GM15510 (cell line): ENCODE data around the gene LTBP3.

Source experiments
- POLR2A ChIP-seq: IDR thresholded peaks from 3 replicates; pipeline ENCODE4 v1.6.1; 2011; ENCODE audit warnings: borderline replicate concordance; ENCODE audit not compliant: insufficient read length; ENCODE audit errors: extremely low read depth

LTBP3 gene

GRCh38 chr11:65590240-65590738, 32.1 kb upstream of the LTBP3 start:
- TF ChIP-seq POLR2A: no peak

GRCh38 chr11:65589444-65590239, 31.5 kb upstream of the LTBP3 start:
- TF ChIP-seq POLR2A: no peak

DNA sequence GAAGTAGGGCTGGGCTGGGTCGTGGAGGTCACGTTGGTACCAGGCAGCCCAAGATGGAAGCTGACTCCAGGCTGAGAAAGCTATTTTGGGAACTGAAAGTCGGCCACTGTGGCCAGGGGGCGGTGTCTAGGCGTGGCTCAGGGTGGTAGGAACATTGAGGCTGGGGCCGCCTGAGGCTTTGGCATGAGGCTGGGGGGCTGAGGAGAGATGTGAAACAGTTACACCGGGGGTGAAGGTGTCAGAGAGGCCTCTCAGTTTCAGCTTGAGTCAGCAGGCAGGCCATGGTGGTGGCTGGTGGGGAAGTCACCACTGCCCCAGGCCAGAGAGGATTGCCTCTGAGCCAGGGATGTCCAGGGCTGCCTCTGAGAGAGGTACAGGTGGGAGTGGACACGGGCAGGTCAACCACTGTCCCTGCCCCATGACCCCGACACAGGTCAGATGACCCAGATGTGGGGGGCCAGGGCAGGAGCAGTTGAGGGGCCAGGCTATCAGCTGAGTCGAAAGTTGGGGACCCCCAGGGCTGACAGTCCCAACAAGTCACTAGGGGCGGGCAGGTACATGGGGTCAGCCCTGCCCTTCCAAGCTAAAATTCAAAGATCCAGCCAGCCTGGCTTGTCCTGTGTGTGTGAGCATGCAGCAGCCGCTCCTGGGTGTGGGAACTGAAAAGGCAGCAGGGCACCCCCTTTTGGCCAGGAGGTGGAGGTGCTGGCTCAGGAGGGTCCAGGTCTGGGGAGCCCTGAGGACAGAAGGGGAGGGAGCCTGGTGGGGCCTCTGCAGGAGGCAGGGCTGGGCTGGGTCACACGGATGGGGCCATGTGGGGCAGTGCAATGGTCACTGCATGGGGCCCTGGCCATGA, 30.3 kb upstream of the LTBP3 start:
- no peak for TF ChIP-seq POLR2A

DNA sequence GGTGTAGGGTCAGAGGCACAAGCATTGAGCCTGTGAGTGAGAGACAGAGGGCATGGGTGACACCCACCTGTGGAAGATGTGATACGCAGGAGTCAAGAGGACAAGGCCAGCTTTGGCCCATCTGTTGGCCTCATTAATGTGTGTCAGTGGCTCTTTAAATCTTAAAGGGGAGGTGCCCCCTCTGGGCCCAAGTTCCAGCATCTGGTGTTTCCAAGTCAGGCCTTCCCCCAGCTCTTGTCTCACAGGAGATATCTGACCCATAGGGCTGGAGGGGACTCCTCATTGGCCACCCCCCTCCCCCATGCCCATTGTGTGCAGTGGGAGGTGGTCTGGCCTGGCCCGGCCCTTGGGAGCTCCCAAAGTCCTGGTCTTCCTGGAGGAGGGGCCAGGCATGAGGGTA, 28.5 kb upstream of the LTBP3 start:
- TF ChIP-seq POLR2A: no peak

DNA sequence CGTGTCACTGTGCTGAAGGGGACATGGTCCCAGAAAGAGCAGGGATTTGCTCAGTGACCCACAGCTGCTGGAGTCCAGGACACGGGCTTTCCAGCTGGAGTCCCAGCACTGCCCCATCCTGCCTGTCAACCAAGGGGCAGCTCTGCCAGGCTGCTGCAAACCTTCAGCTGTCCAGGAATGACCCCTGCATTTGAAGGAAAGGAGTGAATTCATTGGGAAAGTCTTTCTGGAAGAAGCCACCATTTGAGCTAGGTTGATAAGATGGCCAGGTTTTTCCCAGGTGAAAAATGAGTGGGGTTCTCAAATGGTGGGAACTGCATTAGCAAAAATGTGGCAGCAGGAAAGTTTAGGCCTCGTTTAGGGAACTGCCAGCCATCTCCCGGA, 28.1 kb upstream of the LTBP3 start:
- no peak for TF ChIP-seq POLR2A

- TF ChIP-seq POLR2A: no peak
These were observed 27.5 kb upstream of the LTBP3 start for GRCh38 chr11:65585396-65586246.

DNA sequence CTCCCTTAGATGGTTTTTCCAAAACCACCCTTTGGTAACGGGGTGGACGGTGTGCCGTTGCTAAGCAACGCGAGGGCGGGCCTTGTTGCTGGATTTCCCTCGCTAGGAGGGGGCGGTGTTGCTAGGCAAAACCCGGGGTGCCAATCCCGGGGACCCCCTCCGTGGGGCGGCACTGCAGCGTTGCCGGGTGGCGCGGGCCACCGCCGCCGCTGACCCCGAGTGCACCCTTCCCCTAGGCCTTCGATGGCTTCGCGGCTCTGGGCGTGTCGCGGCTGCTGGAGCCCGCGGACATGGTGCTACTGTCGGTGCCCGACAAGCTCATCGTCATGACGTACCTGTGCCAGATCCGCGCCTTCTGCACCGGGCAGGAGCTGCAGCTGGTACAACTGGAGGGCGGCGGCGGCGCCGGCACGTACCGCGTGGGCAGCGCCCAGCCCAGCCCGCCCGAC, 26.6 kb upstream of the LTBP3 start:
- TF ChIP-seq POLR2A: no peak

DNA sequence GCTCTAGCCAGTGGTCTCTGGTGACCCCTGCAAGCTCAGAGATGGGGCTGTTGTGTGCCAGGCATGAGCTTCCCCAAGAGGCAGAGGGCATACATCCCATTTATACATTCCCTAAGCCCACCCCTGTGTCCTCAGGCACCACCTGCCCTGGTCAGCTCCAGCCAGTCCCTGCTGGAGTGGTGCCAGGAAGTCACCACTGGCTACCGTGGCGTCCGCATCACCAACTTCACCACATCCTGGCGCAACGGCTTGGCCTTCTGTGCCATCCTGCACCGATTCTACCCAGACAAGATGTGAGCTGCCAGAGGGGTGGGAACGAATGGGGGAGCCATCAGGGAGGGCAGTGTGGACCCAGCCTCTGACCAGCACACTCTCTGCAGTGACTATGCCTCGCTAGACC, 25.9 kb upstream of the LTBP3 start:
- no peak for TF ChIP-seq POLR2A

GRCh38 chr11:65583589-65583988, 25.4 kb upstream of the LTBP3 start:
- TF ChIP-seq POLR2A: no peak

DNA sequence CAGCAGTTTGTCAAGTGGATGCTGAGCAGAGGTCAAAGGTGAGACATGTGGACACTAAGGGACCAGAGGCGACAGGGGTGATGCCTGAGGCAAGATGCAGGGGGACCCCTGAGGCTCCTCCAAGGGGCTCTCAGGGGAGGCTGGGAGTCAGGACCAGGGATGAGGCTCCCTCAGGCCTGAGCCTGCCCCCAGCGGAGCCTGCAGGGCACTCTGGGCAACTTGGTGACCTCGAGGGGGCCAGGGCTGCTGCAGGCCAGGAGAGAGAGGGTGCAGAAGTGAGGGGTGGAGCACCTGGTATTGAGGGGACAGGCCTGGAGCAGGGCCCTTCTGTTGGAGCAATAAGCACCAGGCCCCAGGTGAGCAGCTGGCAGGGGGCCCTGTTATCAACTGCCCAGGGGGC, 23.8 kb upstream of the LTBP3 start:
- no peak for TF ChIP-seq POLR2A

DNA sequence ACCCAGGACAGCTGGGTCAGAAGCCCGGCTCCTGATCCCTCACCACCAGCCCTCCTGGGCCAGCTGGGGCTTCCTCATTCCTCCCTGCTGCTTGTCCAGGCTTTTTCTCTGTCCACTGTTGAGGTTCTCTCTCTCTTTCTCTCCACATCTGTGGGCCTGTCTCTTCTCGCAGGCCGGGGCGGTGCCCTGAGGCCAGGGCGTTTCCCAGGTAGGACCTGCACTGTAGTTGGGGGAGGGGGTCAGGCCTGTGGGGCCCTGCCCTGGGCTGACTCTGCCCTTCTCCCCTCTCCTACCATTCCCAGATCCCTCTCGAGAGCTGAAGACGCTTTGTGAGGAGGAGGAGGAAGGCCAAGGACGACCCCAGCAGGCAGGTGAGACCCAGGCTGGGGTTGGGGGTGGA, 22.6 kb upstream of the LTBP3 start:
- TF ChIP-seq POLR2A: no peak

DNA sequence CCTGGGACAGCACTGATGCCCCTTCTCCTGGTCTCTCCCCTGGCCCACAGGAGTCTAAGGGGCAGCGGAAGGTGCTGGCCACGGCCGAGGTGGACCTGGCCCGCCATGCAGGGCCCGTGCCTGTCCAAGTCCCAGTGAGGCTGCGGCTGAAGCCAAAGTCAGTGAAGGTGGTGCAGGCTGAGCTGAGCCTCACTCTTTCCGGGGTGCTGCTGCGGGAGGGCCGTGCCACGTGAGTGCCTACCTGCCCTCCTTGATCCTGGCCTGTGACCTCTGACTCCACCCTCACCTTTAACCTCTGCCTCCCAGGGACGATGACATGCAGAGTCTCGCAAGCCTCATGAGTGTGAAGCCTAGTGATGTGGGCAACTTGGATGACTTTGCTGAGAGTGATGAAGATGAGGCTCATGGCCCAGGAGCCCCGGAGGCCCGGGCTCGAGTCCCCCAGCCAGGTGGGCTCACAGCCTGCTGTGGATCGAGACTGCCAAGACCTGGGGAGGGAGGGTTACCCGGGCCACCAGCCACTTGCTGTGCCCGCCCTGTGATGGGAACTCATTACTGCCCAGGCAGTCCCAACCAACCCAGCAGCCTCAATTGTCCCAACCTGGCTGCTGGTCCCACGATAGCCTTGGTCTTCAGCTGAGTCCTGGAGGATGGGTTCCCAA, 22.0 kb upstream of the LTBP3 start:
- TF ChIP-seq POLR2A: no peak

DNA sequence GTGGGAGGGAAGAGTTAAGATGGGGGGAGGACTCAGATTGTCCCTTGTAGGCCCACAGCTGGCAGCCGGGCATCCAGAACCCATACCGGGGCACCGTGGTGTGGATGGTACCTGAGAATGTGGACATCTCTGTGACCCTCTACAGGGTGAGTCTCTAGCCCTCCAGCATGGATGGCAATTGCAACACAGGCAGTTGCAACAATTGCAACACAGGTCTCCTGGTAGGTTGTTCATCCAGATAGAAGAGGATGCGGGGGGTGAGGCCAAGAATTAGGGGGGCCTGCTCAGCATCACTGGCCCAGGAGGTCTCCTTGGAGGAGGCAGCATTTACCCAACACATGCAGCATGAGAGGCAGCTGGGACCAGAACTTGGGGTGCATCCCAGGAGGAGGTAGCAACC, 21.1 kb upstream of the LTBP3 start:
- no peak for TF ChIP-seq POLR2A

- TF ChIP-seq POLR2A: no peak
These were observed 20.5 kb upstream of the LTBP3 start for GRCh38 chr11:65578667-65579066.
